GM12878 (cell line): ENCODE measurements around the gene OR13J1. TPM values are rescaled to one million over a fixed set of nuclear protein-coding genes. Genes with fewer than 3 reads are reported as not detected.
A peak's percentile ranks its signal among the peaks of the same experiment; 100 is the strongest.

Experiments used
- BCL11A ChIP-seq: IDR thresholded peaks from 2 replicates; pipeline ENCODE4 v1.6.1; 2011; ENCODE audit warnings: low read depth, low read length
- BHLHE40 ChIP-seq, 2 experiments: fragments of 450-650 bp in 1 of 2; IDR thresholded peaks; 2 replicates each; pipeline ENCODE4 v1.6.1; 2011 to 2017; ENCODE audit warnings: low read depth in 2 of 2, borderline replicate concordance in 1 of 2, improper control_type of control experiment in 1 of 2, low read length in 1 of 2, mild to moderate bottlenecking in 1 of 2
- CBX5 ChIP-seq: sonication (generic); IDR thresholded peaks from 2 replicates; pipeline ENCODE4 v1.6.1; 2016; ENCODE audit warnings: low read depth, moderate library complexity, mild to moderate bottlenecking, inconsistent platforms
- HCFC1 ChIP-seq: fragments of 150-350 bp; IDR thresholded peaks from 2 replicates; pipeline ENCODE4 v1.6.1; 2014; ENCODE audit warnings: low read length
- IRF4 ChIP-seq: IDR thresholded peaks from 2 replicates; pipeline ENCODE4 v1.6.1; 2011; ENCODE audit warnings: low read depth, low read length
- IRF5 ChIP-seq: fragments of 450-650 bp; IDR thresholded peaks from 2 replicates; pipeline ENCODE4 v1.6.1; 2017; ENCODE audit warnings: borderline replicate concordance
- KAT2A ChIP-seq: conservative IDR thresholded peaks from 2 replicates; pipeline ENCODE4 v1.6.1; 2011; ENCODE audit warnings: low read depth, low read length; ENCODE audit not compliant: control insufficient read depth
- MTA2 ChIP-seq: fragments of 450-650 bp; IDR thresholded peaks from 2 replicates; pipeline ENCODE4 v1.6.1; 2016; ENCODE audit warnings: low read depth, mild to moderate bottlenecking, moderate library complexity
- MTA3 ChIP-seq: IDR thresholded peaks from 2 replicates; pipeline ENCODE4 v1.6.1; 2012; ENCODE audit warnings: low read length, inconsistent platforms, borderline replicate concordance
- MXI1 ChIP-seq: fragments of 150-350 bp; IDR thresholded peaks from 2 replicates; pipeline ENCODE4 v1.6.1; 2011; ENCODE audit warnings: low read depth, mild to moderate bottlenecking, inconsistent platforms, low read length, improper control_type of control experiment
- NR2C1 ChIP-seq: fragments of 450-650 bp; IDR thresholded peaks from 2 replicates; pipeline ENCODE4 v1.6.1; 2017; ENCODE audit warnings: antibody characterized with exemption, mild to moderate bottlenecking, moderate library complexity
- PBX3 ChIP-seq: IDR thresholded peaks from 2 replicates; pipeline ENCODE4 v1.6.1; 2011; ENCODE audit warnings: mild to moderate bottlenecking, low read depth, low read length, moderate library complexity; ENCODE audit not compliant: insufficient replicate concordance
- PKNOX1 ChIP-seq: fragments of 450-650 bp; IDR thresholded peaks from 2 replicates; pipeline ENCODE4 v1.6.1; 2016; ENCODE audit warnings: mild to moderate bottlenecking
- POLR2A ChIP-seq: IDR thresholded peaks from 2 replicates; pipeline ENCODE4 v1.6.1; 2011; ENCODE audit warnings: low read depth, mild to moderate bottlenecking, low read length
- POLR2AphosphoS5 ChIP-seq: IDR thresholded peaks from 2 replicates; pipeline ENCODE4 v1.6.1; 2011; ENCODE audit warnings: mild to moderate bottlenecking, low read length, inconsistent platforms
- RCOR1 ChIP-seq: conservative IDR thresholded peaks from 2 replicates; pipeline ENCODE4 v1.6.1; 2012; ENCODE audit warnings: low read depth, low read length, improper control_type of control experiment
- RELA ChIP-seq: fragments of 450-650 bp; IDR thresholded peaks from 2 replicates; pipeline ENCODE4 v1.8.0; 2014; ENCODE audit warnings: borderline replicate concordance; ENCODE audit not compliant: partially characterized antibody
- SREBF1 ChIP-seq: IDR thresholded peaks from 2 replicates; pipeline ENCODE4 v1.6.1; 2012; ENCODE audit warnings: mild to moderate bottlenecking, low read length
- TBL1XR1 ChIP-seq: IDR thresholded peaks from 2 replicates; pipeline ENCODE4 v1.6.1; 2012; ENCODE audit warnings: low read depth, low read length, improper control_type of control experiment
- ZBTB11 ChIP-seq: fragments of 450-650 bp; formaldehyde crosslinking; IDR thresholded peaks from 2 replicates; pipeline ENCODE4 v1.5.0; 2022; ENCODE audit warnings: mild to moderate bottlenecking, missing genetic modification characterization
- ZBTB33 ChIP-seq: fragments of 450-650 bp; IDR thresholded peaks from 2 replicates; pipeline ENCODE4 v1.6.1; 2017; ENCODE audit warnings: mild to moderate bottlenecking
- polyA plus RNA-seq, 11 experiments: library from polyadenylated mRNA; depleted of rRNA in 4 of 11; unstranded in 6 of 11; stranded (reverse) in 5 of 11; fragments of >200 nt; fragmentation: Nextera tagmentation in 4 of 11; fragmentation: Illumina TruSeq in 1 of 11; extraction: Ambion mirVana in 4 of 11; extraction: Trizol in 1 of 11; gene quantifications; 1 replicate in 1 of 11; 2 replicates in 10 of 11; pipeline versions ENCODE4 v1.2.1 to v1.2.3, GENCODE V29; 2011 to 2016; ENCODE audit warnings: inconsistent platforms in 2 of 11, missing spikeins in 2 of 11, low read depth in 1 of 11
- total RNA-seq, 4 experiments: library from RNA; depleted of rRNA in 3 of 4; stranded (reverse); fragments of >200 nt in 3 of 4; fragmentation: Illumina TruSeq in 1 of 4; extraction: Trizol in 1 of 4; gene quantifications; 2 replicates each; pipeline versions ENCODE4 v1.2.1 to v1.2.3, GENCODE V29; 2013 to 2021

The OR13J1 gene
- total and polyA plus RNA-seq, 10 of the 15 experiments (the other 5 are each of a cell fraction or from before 2014, with no cell fraction given) = not detected

DNA sequence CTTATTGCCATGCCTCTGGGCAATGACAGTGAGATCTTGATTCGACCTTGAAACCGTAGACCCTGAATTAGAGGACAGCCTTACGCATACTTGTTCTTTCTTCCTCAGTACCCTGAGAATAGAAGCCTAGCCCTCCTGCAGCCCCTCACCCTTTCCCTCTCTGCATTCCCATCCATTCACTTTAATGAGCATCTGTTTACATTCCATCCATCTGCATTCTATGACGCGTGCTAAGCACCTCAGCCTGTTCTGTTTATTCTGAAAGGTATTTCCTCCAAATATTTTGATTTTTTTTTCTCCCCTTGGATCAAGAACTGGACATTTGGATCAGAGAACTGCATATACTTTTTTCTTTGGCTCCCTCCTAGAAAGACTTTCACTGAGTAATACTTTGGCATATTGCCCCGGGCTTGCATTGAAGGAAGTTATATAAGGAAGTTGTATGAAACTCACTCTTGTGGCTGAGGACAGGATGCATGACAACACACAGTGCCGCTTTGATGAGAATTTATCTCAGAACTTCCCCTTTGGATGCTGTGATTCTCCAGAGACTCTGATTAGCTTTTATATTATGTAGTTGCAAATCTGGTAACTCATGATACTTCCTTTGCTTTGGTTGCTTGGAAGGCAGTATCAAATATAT is 25.5 kb downstream of the OR13J1 start (continued):
- TF ChIP-seq PKNOX1 (no peak), IRF4 (no peak), PBX3 (no peak), POLR2A (no peak), CBX5 (no peak), IRF5 (no peak), MTA2 (0 out of 2 replicates have a peak, but pooled peaks have one; percentile 8), HCFC1 (no peak), ZBTB11 (CRISPR knock-in tag) (no peak), KAT2A (no peak), POLR2AphosphoS5 (no peak), SREBF1 (no peak), RCOR1 (no peak), BHLHE40 (IDR thresholded peaks at IDR 0.05; ENCODE audit: borderline replicate concordance in 1 of 2, low read depth in 2 of 2, low read length in 1 of 2) (peak; percentile 10 to 14; a peak in 1 of 4 replicates), ZBTB33 (no peak), RELA (no peak), BCL11A (no peak), NR2C1 (no peak), MXI1 (no peak), MTA3 (no peak), TBL1XR1 (no peak)
